Measurements from ENCODE around the gene POLR3A.

Gene POLR3A

DNA sequence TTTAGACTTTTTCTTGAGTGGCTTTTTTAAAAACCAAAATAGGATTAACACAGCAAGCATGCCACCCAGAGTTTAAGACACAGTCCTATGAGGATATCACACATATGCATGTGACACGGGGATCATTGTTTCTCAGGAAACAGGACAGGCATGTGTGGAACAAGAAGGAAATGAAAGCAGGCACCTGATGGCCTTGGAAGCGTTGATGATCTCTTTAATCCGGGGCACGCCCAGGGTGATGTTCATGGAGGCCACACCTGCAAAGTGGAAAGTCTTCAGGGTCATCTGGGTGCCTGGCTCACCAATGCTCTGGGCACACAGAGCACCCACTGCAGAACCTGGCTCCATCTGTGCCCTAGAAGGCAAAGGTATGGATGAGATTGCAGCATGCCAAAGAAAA is 44.3 kb downstream of the POLR3A start:
- H3K4me3 ChIP-seq (ENCODE audit: low read depth, low read length): no peak overlapping the region
- no peak for DNase-seq (ENCODE audit: low read depth)
- in situ Hi-C loops (cut with HindIII; ENCODE audit: low sequenced_read_pairs): no loop called here
- no peak for TF ChIP-seq CTCF (IDR thresholded peaks at IDR 0.05; ENCODE audit: low read depth, low read length, missing control alignments)

DNA sequence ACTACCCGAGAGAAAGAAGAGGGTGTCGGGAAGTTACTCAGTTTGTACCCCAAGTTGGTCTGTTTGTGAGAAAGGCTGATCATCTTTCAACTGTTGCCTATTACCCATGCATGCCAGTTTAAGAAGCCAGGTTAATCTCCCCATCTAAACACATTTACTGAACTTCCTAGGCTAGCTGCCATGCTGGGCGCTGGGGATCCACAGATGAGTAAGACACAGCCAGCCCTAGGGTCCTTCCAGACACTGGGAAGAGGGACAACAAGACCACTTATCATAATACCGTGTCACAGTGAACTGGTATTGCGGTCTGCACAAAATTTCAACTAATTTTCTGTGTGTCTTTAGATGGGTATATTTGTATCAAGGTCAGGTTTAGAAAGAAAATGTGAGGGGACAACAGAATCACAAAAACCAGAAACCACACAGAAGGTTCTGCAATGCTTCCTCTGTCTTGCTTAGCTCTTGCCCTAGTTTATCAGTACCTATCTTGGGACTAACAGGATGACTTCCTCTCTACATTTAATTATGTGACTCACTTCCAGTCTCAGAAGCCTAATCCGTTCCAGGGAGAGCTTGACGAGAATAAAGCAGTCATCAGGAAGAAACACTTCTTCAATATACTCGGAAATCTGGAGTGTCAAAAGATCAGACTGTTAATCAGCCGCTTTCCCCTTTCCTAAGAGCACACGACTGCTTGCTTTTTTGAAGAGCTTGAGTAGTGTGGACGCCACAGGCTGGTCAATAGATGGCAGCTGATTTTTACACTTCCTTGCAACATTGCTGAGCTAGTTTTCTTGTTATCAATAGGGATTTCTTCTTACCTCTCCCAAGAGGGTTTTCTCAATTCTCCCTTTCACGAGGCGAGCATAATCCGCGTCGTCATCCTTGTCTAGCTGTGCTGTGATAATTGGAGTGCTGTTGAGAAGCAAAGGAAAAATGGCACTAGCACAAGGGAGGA is 45.7 kb downstream of the POLR3A start:
- in situ Hi-C loops (cut with HindIII; ENCODE audit: low sequenced_read_pairs): no loop called here
- no peak for DNase-seq (ENCODE audit: low read depth)
- H3K4me3 ChIP-seq (ENCODE audit: low read depth, low read length): no peak overlapping the region
- no peak for TF ChIP-seq CTCF (IDR thresholded peaks at IDR 0.05; ENCODE audit: low read depth, low read length, missing control alignments)

- in situ Hi-C loops (cut with HindIII; ENCODE audit: low sequenced_read_pairs): no loop called here
- no peak for TF ChIP-seq CTCF (IDR thresholded peaks at IDR 0.05; ENCODE audit: low read depth, low read length, missing control alignments)
- H3K4me3 ChIP-seq (ENCODE audit: low read depth, low read length): no peak overlapping the region
- no peak for DNase-seq (ENCODE audit: low read depth)
Observed at GRCh38 chr10:77981281-77981680, 48.0 kb downstream of the POLR3A start.

GRCh38 chr10:77979221-77979620 is 50.1 kb downstream of the POLR3A start:
- in situ Hi-C loops (cut with HindIII; ENCODE audit: low sequenced_read_pairs): no loop called here
- DNase-seq (ENCODE audit: low read depth): no peak
- no peak overlapping the region for H3K4me3 ChIP-seq (ENCODE audit: low read depth, low read length)
- no peak for TF ChIP-seq CTCF (IDR thresholded peaks at IDR 0.05; ENCODE audit: low read depth, low read length, missing control alignments)

DNA sequence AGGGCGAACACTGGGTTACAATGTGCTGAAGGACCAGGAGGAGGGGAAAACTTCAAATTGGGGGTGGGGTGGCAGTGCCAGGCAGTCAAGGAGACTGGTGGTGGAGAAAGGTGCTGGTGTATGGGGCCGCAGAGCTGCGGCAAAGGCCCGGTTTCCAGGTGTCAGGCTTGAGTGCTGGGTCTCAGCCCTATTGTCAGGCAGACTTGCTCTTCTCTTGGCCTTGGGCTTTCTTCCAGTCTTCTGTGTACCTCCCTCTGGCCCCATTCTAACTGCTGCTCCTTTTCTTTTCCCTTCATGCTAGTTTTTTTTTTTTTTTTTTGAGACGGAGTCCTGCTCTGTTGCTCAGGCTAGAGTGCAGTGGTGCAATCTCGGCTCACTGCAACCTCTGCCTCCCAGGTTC is 51.0 kb downstream of the POLR3A start:
- DNase-seq (ENCODE audit: low read depth): no peak
- in situ Hi-C loops (cut with HindIII; ENCODE audit: low sequenced_read_pairs): no loop called here
- H3K4me3 ChIP-seq (ENCODE audit: low read depth, low read length): no peak overlapping the region
- no peak for TF ChIP-seq CTCF (IDR thresholded peaks at IDR 0.05; ENCODE audit: low read depth, low read length, missing control alignments)

- in situ Hi-C loops (cut with HindIII; ENCODE audit: low sequenced_read_pairs): no loop called here
- TF ChIP-seq CTCF (IDR thresholded peaks at IDR 0.05; ENCODE audit: low read depth, low read length, missing control alignments): no peak
- DNase-seq (ENCODE audit: low read depth): no peak
- H3K4me3 ChIP-seq (ENCODE audit: low read depth, low read length): no peak overlapping the region
Observed at GRCh38 chr10:77977934-77978333, 51.4 kb downstream of the POLR3A start.

Measured in astrocyte of the cerebellum (primary cell).